HG03520 (cell line): ENCODE data around the gene KCNJ2.

Experiments
- ATAC-seq: cut with Tn5 transposase; IDR thresholded peaks from one replicate; pipeline ENCODE4 v1.9.1; 2021; ENCODE audit warnings: mild to moderate bottlenecking, moderate library complexity; ENCODE audit not compliant: unreplicated experiment

KCNJ2 gene

DNA sequence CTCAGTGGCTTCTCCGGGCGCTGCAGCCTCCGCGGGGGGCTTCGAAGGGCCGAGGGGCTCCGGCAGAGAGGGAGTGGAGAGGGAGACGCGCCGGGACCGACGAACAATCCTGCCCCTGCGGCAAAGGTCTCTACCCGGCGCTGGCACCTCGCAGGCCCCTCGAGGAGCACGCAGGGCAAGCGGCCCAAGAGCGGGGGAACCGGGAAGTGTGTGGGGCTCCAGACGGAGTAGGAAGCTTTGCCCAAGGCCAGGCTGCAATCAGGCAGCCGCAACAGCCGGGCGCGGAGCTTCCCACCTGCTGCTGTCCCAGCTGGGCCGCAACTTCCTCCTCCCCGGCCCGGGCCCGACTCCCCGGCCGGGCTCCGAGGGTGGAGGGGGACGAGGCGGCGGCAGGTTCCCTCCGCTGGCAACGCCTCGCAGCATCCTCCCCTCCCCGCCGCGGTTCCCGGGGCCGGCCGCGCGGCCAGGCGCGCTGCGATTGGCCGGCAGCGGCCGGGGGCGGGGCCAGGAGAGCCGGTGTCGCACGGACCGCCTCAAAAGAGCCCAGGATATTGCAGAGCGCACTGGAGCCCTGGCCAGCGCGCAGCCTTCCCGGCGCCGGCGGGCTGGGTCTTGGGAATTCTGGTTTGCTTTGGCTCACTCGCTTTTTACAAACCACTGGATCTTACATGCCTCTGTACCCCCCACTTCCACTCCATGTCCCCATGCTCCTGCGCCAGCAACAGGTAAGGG is at the start of gene KCNJ2:
KCNJ2 (plus strand) TSS at position 556 of the 732 bp plus-strand sequence. CDS start 5,508 bp downstream, outside the sequence.
- ATAC-seq, result peak; percentile 93

DNA sequence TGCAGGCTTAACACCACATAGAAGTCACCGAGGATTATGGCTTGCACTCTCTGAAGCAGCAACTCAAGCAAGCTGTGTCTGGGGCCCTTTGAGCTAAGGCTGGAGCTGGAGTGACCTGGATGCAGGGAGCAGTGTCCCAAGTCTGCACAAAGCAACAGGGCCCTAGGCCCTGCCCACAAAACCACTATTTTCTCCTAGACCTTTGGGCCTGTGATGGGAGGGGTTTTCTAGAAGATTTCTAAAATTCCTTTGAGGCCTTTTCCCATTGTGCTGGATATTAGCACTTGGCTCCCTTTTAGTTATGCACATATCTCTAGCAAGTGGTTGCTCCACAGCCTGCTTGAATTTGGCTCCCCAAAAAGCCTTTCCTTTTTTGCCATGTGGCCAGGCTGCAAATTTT is 49.8 kb upstream of the KCNJ2 start:
- no peak for ATAC-seq

DNA sequence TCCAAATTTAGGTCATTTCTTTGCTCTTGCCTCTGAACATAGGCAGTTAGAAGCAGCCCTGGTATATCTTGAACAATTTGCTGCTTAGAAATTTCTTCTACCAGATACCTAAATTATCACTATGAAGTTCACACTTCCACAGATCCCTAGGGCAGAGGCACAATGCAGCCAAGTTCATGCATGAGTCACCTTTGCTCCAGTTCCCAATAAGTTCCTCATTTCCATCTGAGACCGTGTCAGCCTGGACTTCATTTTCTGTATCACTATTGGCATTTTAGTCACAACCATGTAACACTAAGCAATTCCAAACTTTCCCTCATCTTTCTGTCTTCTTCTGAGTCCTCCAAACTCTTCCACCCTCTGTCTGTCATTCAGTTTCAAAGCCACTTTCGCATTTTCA is 49.3 kb upstream of the KCNJ2 start:
- no peak for ATAC-seq

GRCh38 chr17:70120425-70120824 is 48.9 kb upstream of the KCNJ2 start:
- ATAC-seq, result no peak

GRCh38 chr17:70121126-70121525 is 48.2 kb upstream of the KCNJ2 start:
- no peak for ATAC-seq

DNA sequence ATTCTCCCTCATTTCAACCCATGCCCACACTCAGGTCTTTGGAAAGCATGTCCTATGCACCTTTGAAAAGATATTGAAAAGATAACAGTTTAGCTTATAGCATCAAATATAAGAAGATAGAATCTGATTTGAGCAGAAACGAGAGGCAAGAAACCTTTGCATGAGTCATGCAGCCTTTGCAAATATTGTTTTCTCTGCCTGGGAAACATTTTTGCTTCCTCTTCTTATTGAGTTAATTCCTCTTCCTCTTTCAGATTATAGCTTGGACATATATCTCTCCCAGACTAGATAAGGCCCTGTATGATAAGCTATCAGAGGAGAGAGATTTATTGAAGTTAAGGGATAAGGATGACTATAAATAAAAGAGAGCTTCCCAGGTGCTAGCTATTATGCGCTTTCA is 46.1 kb upstream of the KCNJ2 start:
- ATAC-seq, result no peak

- ATAC-seq, result no peak
These were observed 44.6 kb upstream of the KCNJ2 start for GRCh38 chr17:70124723-70125122.

GRCh38 chr17:70127221-70127873 is 42.0 kb upstream of the KCNJ2 start:
- no peak for ATAC-seq

DNA sequence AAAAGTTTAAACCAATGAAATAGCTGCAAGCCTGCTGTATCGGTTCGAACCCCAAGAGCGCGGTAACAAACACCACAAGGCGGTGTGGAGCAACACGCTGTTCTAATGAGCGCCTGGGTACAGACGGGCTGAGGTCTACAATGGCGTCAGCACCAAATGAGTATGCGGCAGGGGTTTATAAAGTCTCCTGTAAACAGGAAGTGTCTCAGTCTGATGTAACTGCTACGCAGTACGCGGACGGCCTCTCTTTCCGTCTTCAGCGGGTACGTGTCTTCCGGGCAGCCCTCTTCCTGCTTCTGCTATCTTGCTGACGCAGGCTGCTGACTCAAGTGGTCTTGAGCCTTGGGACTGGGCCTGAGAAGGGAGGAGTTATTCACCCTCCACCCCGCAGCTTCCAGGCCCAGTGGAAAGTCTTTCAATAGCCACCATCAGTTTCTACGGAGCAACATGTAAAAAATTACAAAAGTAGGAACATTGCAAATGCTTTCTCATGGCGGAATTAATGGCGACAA is 40.5 kb upstream of the KCNJ2 start:
- no peak for ATAC-seq

- ATAC-seq, result no peak
These were observed 39.0 kb upstream of the KCNJ2 start for GRCh38 chr17:70130289-70130688.

DNA sequence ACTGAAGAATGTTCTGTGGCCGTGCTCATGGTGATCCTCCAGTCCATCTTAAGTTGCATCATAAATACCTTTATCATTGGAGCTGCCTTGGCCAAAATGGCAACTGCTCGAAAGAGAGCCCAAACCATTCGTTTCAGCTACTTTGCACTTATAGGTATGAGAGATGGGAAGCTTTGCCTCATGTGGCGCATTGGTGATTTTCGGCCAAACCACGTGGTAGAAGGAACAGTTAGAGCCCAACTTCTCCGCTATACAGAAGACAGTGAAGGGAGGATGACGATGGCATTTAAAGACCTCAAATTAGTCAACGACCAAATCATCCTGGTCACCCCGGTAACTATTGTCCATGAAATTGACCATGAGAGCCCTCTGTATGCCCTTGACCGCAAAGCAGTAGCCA is 36.8 kb upstream of the KCNJ2 start:
- ATAC-seq, result no peak

DNA sequence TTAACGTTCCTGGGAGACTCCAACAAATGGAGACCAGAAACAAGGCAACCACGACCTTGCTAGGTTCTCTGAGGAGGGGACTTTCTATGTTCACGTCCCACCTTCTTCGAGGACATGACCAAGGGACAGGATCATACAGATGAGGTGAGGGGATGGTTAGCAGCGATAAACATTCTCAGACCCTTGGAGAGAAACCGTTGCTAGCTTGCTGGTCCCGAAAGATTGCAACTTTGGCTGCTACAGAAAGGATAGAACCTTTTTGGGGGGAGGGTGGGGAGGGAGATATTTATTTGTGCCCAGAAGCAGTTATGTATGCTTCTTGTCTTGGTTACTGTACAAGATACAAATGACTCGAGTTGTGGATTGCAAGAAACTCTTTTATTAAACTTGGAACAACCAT is 35.3 kb upstream of the KCNJ2 start:
- ATAC-seq, result no peak

GRCh38 chr17:70134777-70135176 is 34.6 kb upstream of the KCNJ2 start:
- ATAC-seq, result no peak

DNA sequence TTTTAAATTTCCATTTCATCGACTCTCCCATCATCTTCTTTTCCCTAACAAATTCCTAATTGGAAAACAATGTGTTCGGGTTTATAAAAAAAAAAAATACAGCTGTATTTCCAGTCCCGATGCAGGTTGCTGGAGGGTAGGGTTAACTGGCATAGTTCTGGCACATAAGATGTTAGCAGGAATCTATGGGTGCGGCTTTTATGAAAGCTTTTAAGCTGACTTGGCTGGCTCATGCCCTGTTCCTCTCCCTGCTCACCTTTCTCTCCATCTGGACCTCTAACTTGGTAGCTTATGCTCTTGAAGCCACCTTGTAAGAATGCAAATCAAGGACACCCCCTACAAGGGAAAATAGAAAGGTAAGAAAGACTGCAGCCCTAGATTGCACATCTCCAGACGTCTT is 33.2 kb upstream of the KCNJ2 start:
- ATAC-seq, result no peak

- ATAC-seq, result peak; percentile 99
These were observed 31.7 kb upstream of the KCNJ2 start for GRCh38 chr17:70137451-70138230.

- ATAC-seq, result no peak
These were observed 31.0 kb upstream of the KCNJ2 start for GRCh38 chr17:70138291-70138865.

- ATAC-seq, result no peak
These were observed 29.8 kb upstream of the KCNJ2 start for GRCh38 chr17:70139449-70139993.

DNA sequence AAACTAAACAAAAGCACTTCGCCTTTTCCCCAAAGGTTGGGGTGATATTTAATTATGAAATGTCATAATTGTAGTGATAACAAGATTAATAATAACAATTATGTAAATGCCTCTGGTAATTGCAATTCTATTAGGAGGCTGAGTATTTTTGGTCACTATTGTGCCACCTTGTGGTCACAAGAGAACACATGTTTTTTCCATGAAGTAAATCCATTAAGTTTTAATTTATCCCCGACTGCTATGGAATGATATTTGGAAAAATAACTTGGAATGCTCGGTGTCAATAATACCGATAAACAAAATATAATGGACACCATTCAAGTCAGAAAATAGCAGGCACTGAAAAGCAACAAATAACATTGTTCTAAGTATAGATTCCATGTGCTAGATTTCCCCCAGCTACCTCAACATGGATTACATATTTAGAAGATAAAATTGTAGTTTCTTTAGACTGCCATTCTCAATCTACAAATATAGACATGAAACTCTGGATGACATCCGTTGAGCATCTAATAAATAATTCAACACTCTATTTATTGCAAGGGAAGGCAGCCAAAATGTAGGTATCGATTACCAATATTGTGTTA is 25.0 kb upstream of the KCNJ2 start:
- no peak for ATAC-seq

DNA sequence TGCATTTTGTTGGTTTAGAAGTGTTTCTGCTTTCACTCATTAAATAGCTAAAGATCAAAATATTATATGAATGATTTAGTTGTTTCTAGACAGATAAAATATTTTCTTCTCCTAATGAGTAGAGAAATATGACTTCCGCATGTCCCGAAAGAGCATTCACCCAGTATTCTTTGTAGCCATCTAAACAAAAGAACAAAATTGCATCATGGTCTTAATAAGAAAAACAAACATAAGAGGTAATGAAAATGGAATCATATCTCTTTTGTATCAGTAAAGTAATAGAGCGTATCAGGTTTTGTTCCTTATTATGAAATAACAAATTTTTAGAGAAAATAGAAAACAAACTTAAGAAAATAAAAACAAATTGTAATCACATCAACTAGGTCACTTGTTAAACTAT is 16.1 kb upstream of the KCNJ2 start:
- no peak for ATAC-seq

- no peak for ATAC-seq
These were observed 12.2 kb upstream of the KCNJ2 start for GRCh38 chr17:70157151-70157550.

- no peak for ATAC-seq
These were observed 11.2 kb upstream of the KCNJ2 start for GRCh38 chr17:70158180-70158579.
